SK-N-MC (cell line): ENCODE data around the gene GATAD2A.

Experiments used
- DNase-seq: peaks from one replicate; pipeline ENCODE4 v3.0.0-alpha.2; 2011; ENCODE audit warnings: low read depth, low spot score
- H3K27ac ChIP-seq: fragments of 200-600 bp; sonication (generic); 2 replicates; pipeline ENCODE4 v1.5.1; 2016; ENCODE audit warnings: mixed run types
- H3K36me3 ChIP-seq: fragments of 200-600 bp; sonication (generic); 2 replicates; pipeline ENCODE4 v1.6.1; 2017; ENCODE audit warnings: antibody characterized with exemption, low read length, mixed read lengths; ENCODE audit not compliant: insufficient read depth
- H3K4me3 ChIP-seq: fragments of 200-600 bp; sonication (generic); 2 replicates; pipeline ENCODE4 v1.5.1; 2016
- H3K9ac ChIP-seq: fragments of 200-600 bp; sonication (generic); 2 replicates; pipeline ENCODE4 v1.8.0; 2017; ENCODE audit warnings: mixed run types, mixed read lengths; ENCODE audit not compliant: insufficient read length
- H3K9me3 ChIP-seq: fragments of 200-600 bp; sonication (generic); 2 replicates; pipeline ENCODE4 v1.6.1; 2017; ENCODE audit warnings: low read depth, mild to moderate bottlenecking, antibody characterized with exemption, low read length, moderate library complexity, mixed read lengths
- EZH2 ChIP-seq: fragments of 200-600 bp; sonication (generic); IDR thresholded peaks from one replicate; pipeline ENCODE4 v1.6.1; 2017; ENCODE audit warnings: antibody characterized with exemption
- FOXP2 ChIP-seq: optimal IDR thresholded peaks from 2 replicates; pipeline ENCODE3; 2011; ENCODE audit warnings: mild to moderate bottlenecking, moderate library complexity; ENCODE audit not compliant: insufficient read depth; ENCODE audit errors: extremely low read length, control extremely low read depth
- POLR2AphosphoS5 ChIP-seq: IDR thresholded peaks from 2 replicates; pipeline ENCODE4 v1.6.1; 2012; ENCODE audit warnings: mild to moderate bottlenecking, low read depth, low read length, borderline replicate concordance

GATAD2A gene

DNA sequence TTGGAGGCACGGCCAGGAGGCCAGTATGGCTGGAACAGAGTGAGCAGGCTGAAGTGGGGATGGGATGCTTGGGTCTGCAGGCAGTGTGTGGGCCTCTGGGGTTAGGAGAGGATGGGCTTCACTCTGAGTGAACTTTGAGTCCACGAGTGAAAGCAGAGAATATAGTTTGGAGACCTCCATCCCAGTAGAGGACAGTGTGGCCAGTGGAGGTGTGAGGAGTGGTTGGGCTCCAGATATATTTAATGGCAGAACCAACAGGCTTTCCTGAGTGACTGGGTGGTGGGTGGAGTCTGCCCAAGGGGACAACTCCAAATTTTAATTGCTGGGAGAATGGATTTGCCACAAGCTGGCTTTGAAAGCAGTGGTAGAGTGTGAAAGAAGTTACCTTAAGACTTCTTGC lies 27.3 kb downstream of the GATAD2A start:
- DNase-seq: no peak
- no peak for TF ChIP-seq EZH2
- TF ChIP-seq POLR2AphosphoS5: no peak
- TF ChIP-seq FOXP2: no peak
- peaks cover 6% of the 10 kb centered on the region; the same call in 1 of the 2 replicates for H3K36me3 ChIP-seq

DNA sequence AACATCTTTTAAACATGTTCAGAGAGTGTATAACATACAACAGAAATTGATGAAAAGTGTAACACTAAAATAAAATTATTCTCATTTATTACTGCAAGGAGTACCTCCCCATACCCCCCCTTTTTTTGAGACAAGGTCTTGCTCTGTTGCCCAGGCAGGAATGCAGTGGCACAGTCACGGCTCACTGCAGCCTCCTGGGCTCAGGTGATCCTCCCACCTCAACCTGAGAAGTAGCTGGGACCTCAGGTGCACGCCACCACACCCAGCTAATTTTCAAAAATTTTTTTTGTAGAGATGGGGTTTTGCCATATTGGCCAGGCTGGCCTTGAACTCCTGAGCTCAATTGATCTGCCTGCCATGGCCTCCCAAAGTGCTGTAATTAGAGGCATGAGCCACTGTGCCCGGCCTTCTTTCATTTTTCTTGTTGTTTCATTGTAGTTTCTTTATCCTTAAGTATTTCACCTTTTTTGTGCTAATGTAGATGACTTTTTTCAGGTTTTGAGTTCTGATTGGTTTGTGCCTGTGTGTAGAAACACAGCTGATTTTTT lies 28.3 kb downstream of the GATAD2A start:
- DNase-seq: no peak
- no peaks in the 10 kb centered on the region for H3K9me3 ChIP-seq
- H3K4me3 ChIP-seq: no peak overlapping the region
- no peaks in the 10 kb centered on the region; the same call in 1 of the 2 replicates for H3K36me3 ChIP-seq
- H3K27ac ChIP-seq: no peak overlapping the region
- H3K9ac ChIP-seq: no peak overlapping the region
- TF ChIP-seq EZH2 (no peak), POLR2AphosphoS5 (no peak), FOXP2 (no peak)

More for the DNA sequence above, 27.3 kb downstream of the GATAD2A start:
- H3K9ac ChIP-seq: no peak overlapping the region
- H3K9me3 ChIP-seq: no peaks in the 10 kb centered on the region
- H3K27ac ChIP-seq: no peak overlapping the region
- H3K4me3 ChIP-seq: no peak overlapping the region

DNA sequence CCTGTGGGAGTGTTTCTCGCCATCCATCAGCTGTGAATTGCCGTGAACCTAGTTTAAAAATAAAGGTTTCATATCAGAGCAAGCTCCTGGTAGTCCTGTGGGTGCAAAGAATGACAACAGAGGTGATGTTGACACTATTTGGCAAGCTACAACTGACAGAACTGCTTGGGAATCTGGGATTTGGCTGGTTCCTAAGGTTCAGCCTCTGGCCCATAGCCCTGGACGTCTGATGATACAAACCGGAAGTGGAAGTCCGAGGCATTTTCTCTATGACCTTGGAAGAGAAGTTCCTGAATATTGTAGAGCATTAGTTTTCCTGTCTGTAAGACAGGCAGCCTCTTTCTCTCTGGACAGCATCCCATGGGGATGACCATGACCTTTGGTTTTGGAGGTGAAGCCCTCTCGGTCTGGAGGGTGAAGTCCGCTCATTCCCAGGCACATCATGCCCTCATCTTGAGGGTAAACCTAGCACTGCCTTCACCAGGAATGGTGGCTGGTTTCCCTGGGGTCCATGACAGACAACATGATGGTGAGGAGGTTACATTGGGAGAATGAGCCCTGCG lies 29.1 kb downstream of the GATAD2A start:
- Histone ChIP-seq H3K4me3 (no peak overlapping the region), H3K9me3 (no peaks in the 10 kb centered on the region), H3K36me3 (no peaks in the 10 kb centered on the region; the same call in 1 of the 2 replicates), H3K9ac (no peak overlapping the region), H3K27ac (no peak overlapping the region)
- DNase-seq: no peak
- TF ChIP-seq FOXP2 (no peak), EZH2 (no peak), POLR2AphosphoS5 (no peak)

DNA sequence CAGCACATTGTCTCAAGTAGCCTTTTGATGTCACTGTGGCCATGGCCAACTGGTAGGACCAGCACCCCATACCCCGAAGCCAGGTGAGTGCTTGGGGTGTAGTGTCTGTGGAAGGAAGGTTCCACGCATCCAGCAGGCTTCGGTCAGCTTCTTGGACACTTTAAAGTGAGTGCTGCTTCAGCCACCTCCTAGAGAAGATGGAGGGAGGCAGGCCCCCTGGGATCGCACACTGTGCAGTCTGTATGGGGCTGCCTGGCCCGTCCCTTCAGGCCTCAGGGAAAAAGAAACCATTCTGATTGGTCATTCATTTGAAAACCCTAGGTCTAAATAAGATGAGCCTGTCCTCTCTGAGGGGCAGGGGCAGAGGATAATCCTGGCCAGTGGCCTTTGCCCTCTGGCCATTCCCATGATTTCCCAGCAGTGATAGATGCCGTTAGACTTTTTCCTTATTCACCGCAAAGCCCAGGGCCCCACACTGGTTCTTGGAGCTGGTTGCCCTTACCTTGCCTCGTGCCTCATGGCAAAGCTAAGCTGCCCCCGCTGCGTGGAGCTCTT lies 30.7 kb downstream of the GATAD2A start:
- DNase-seq: no peak
- H3K4me3 ChIP-seq: no peak overlapping the region
- no peak overlapping the region for H3K27ac ChIP-seq
- no peak overlapping the region for H3K9ac ChIP-seq
- TF ChIP-seq POLR2AphosphoS5 (no peak), FOXP2 (no peak), EZH2 (no peak)
- H3K9me3 ChIP-seq: no peaks in the 10 kb centered on the region
- no peaks in the 10 kb centered on the region; the same call in 1 of the 2 replicates for H3K36me3 ChIP-seq

DNA sequence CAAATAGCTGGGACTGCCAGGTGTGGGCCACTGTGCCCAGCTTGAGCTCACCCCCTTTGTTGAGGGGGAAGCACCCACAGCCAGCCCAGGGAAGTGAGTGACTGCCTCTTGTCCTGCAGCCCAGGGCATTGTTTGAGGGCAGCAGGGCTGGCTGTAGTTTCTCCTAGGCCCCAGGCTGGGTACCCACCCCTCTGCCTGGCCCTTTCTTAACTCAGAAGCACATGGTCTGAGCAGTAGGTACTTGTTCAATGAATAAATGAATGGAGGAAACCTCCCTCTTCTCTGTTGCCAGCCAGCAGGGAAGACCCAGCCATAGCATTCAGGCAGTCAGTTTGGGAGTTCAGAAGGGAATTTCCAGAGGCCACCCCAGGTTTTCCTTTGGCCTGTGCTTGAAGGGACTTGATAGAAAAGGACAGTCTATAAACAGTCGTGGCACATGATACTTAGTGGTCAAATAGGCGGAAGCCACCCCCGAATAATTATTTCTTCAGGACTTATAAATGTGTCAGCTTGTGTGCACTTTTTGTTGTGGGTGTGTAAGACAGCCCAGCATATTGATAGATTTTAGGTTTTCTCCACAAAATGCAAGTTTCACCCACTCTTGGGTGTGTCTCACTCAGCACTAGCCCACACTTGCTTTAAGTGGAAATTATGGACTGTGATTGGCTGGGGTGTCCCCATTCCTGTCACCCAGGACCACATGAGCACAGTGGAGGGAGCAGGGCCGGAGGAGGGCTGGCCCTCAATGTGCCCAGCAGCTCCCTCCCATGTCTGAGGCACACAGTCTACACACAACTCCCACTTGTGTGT lies 33.1 kb downstream of the GATAD2A start:
- TF ChIP-seq EZH2 (no peak), POLR2AphosphoS5 (no peak), FOXP2 (no peak)
- H3K4me3 ChIP-seq: no peak overlapping the region
- H3K27ac ChIP-seq: no peak overlapping the region
- no peak overlapping the region for H3K9ac ChIP-seq
- peaks cover 3% of the 10 kb centered on the region; the same call in 1 of the 2 replicates for H3K36me3 ChIP-seq
- DNase-seq: no peak
- no peaks in the 10 kb centered on the region for H3K9me3 ChIP-seq

DNA sequence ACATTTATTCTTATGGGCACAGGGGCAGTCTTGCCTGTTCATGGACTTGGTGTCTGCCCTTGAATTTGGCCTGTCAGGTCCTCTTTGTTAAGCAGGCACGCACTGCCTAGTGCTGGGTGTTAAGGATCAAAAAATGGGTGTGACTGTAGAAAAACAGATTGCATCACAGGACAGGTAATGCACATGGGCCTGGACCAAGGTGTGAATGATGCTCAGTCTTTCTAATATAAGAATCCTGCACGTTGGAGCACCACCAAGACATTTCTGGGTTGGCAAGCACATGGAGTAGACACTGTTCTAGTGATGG lies 33.7 kb downstream of the GATAD2A start:
- H3K36me3 ChIP-seq: peaks cover 7% of the 10 kb centered on the region; the same call in 1 of the 2 replicates
- DNase-seq: no peak

DNA sequence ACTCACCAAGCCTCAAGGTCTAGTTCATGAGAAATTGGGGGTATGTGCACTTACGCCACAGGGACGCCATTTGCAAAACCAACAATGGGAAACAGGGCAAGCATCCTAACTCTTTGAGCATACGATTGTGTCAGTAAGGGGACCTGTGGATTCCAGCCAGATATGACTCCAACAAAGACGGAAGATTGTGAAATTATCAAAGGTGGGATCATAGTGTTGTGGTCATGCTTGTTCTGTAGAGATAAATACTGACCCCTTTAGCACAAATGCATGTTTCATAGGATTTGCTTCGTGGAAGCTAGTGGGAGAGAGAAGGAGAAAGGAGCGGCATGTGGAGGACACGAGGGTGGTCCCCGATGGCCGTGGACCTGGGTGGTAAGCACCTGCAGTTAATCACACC lies 37.8 kb downstream of the GATAD2A start:
- no peaks in the 10 kb centered on the region for H3K9me3 ChIP-seq
- H3K4me3 ChIP-seq: no peak overlapping the region
- no peak overlapping the region for H3K27ac ChIP-seq
- H3K9ac ChIP-seq: no peak overlapping the region
- TF ChIP-seq POLR2AphosphoS5 (no peak), FOXP2 (no peak), EZH2 (no peak)
- H3K36me3 ChIP-seq: 0 out of 2 replicates have a peak, but pooled peaks cover 7% of the 10 kb centered on the region
- DNase-seq: no peak

More for the DNA sequence above, 33.7 kb downstream of the GATAD2A start:
- TF ChIP-seq EZH2: no peak
- no peak for TF ChIP-seq FOXP2
- TF ChIP-seq POLR2AphosphoS5: no peak
- no peak overlapping the region for H3K27ac ChIP-seq
- H3K9ac ChIP-seq: no peak overlapping the region
- no peak overlapping the region for H3K4me3 ChIP-seq
- H3K9me3 ChIP-seq: no peaks in the 10 kb centered on the region
